ENCODE results near the gene PLA2G6. TPM values are rescaled to one million over a fixed set of nuclear protein-coding genes. Genes with fewer than 3 reads are reported as not detected.

PLA2G6 gene
- total RNA-seq, 1 donor from 2014 or later = 52.4 TPM

GRCh38 chr22:38070250-38070921, 111.2 kb downstream of the PLA2G6 start:
- intact Hi-C loops (cut with DNase I) = no loop called here
- no peak overlapping the region for H3K27ac ChIP-seq
- no peaks in the 10 kb centered on the region for H3K4me1 ChIP-seq
- no peak overlapping the region for H3K4me3 ChIP-seq
- peaks cover 78% of the 10 kb centered on the region for H3K36me3 ChIP-seq
- TF ChIP-seq, protein P1, sequence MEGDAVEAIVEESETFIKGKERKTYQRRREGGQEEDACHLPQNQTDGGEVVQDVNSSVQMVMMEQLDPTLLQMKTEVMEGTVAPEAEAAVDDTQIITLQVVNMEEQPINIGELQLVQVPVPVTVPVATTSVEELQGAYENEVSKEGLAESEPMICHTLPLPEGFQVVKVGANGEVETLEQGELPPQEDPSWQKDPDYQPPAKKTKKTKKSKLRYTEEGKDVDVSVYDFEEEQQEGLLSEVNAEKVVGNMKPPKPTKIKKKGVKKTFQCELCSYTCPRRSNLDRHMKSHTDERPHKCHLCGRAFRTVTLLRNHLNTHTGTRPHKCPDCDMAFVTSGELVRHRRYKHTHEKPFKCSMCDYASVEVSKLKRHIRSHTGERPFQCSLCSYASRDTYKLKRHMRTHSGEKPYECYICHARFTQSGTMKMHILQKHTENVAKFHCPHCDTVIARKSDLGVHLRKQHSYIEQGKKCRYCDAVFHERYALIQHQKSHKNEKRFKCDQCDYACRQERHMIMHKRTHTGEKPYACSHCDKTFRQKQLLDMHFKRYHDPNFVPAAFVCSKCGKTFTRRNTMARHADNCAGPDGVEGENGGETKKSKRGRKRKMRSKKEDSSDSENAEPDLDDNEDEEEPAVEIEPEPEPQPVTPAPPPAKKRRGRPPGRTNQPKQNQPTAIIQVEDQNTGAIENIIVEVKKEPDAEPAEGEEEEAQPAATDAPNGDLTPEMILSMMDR (IDR thresholded peaks at IDR 0.05) = no peak
- H3K9me3 ChIP-seq = no peaks in the 10 kb centered on the region
- no peak for ATAC-seq
- H3K27me3 ChIP-seq = no peaks in the 10 kb centered on the region
- DNase-seq = no peak

DNA sequence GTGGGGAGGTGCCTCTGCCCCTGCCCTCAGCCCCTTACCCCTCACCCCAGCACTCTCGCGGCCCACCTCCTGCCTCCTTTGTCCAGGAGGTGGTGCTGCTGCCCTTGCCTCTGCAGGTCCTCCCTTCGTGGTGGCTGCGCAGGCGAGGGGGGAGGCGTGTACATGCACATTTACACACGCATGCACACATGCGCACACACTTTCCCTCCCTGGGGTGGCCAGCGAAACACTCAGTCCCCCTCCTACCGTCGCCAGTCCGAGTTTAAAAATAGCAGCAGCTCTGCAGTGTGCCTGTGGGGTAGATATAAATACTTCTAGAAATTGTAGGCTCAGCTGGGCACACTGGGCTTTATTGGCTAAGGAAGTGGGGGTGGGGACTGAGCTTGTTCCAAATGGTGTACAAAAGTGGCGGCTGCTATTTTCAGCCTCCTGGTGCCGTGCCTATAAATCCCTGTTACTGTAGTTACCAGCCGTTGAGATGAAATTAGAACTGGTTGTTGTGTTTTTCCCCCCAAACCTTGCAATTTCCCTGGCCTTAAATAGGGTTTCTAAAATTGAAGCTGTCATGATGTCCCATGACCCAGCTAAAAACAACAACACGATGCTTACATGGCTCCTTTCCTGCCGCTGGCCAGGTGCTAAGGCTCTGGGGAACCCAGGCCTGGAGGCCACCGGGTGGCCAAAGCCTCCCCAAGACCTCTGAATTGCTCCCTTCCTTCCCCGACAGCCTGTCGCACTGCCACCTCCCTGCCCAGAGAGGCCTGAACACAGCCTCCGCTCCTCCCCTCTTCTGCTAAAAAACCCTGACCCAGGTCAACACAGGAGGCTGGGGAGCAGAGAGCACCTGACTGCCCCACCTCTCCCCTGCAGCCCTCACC, 112.0 kb downstream of the PLA2G6 start:
- DNase-seq (no peak), ATAC-seq (no peak)
- no peak overlapping the region for H3K27ac ChIP-seq
- intact Hi-C loops (cut with DNase I) = no loop called here
- TF ChIP-seq, protein P1 (IDR thresholded peaks at IDR 0.05) = peak; percentile 38
- H3K4me1 ChIP-seq = no peaks in the 10 kb centered on the region
- no peaks in the 10 kb centered on the region for H3K9me3 ChIP-seq
- H3K36me3 ChIP-seq = peaks cover 81% of the 10 kb centered on the region
- no peaks in the 10 kb centered on the region for H3K27me3 ChIP-seq
- no peak overlapping the region for H3K4me3 ChIP-seq

- Histone ChIP-seq H3K36me3 (peaks cover 81% of the 10 kb centered on the region), H3K9me3 (no peaks in the 10 kb centered on the region), H3K4me1 (no peaks in the 10 kb centered on the region), H3K27ac (no peak overlapping the region), H3K4me3 (no peak overlapping the region), H3K27me3 (no peaks in the 10 kb centered on the region)
- intact Hi-C loops (cut with DNase I) = no loop called here
- ATAC-seq = no peak
- no peak for DNase-seq
- TF ChIP-seq, protein P1 (IDR thresholded peaks at IDR 0.05) = no peak
These were observed 112.8 kb downstream of the PLA2G6 start for GRCh38 chr22:38068641-38069371.

GRCh38 chr22:38067761-38068360, 113.8 kb downstream of the PLA2G6 start:
- TF ChIP-seq, protein P1 (IDR thresholded peaks at IDR 0.05) = no peak
- intact Hi-C loops (cut with DNase I) = no loop called here
- no peak for DNase-seq
- Histone ChIP-seq H3K4me1 (no peaks in the 10 kb centered on the region), H3K27ac (no peak overlapping the region), H3K4me3 (no peak overlapping the region), H3K9me3 (no peaks in the 10 kb centered on the region), H3K27me3 (no peaks in the 10 kb centered on the region), H3K36me3 (peaks cover 81% of the 10 kb centered on the region)
- no peak for ATAC-seq

DNA sequence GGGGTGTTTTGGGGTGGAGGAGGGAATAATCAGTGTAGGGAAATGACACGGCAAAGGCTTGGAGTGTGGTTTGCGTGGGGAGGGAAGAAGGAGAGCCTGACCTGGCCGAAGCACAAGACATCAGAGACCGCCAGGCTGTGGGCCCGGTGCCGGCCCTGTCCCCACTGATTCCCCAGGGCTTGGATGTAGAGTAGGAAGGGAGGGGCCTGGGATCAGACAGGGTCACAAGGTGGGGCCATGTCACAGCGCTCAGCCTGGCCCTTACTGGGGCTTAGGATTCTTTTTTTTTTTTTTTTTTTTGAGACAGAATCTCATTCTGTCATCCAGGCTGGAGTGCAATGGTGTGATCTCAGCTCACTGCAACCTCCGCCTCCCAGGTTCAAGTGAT, 114.6 kb downstream of the PLA2G6 start:
- DNase-seq (no peak), ATAC-seq (no peak)
- Histone ChIP-seq H3K4me3 (no peak overlapping the region), H3K9me3 (no peaks in the 10 kb centered on the region), H3K36me3 (peaks cover 82% of the 10 kb centered on the region), H3K27ac (no peak overlapping the region), H3K27me3 (no peaks in the 10 kb centered on the region), H3K4me1 (no peaks in the 10 kb centered on the region)
- intact Hi-C loops (cut with DNase I) = no loop called here
- TF ChIP-seq, protein P1 (IDR thresholded peaks at IDR 0.05) = no peak

Measured in upper lobe of right lung (tissue), 1 donor.